ENCODE measurements around the gene RPL36A. TPM values are rescaled to one million over a fixed set of nuclear protein-coding genes. Genes with fewer than 3 reads are reported as not detected.

Gene RPL36A
- total RNA-seq, 1 experiment from 2014 or later, result 377 TPM

DNA sequence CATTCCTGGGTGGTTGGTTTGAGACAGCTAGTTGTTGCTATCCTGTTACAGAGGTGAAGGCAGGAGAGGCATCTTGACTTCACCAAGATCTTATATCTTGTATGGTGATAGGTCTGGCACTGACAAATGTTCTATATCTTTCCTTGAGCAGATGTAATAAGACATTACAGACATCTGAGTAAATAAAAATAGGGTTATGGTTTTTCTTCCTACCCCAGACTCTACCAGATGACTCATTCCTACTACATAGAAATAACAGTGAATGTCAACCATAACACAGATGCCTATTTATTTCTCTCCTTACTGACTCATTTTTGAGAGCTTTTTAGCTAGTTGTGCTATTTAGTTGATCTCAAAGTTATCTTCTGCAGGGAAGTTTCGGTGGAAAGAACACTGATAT, 39.1 kb downstream of the RPL36A start:
- H3K4me1 Mint-ChIP-seq (ENCODE audit: low read depth, unreplicated experiment), result no peaks in the 10 kb centered on the region
- no peaks in the 10 kb centered on the region for H3K9me3 Mint-ChIP-seq (ENCODE audit: unreplicated experiment)
- H3K36me3 Mint-ChIP-seq (ENCODE audit: insufficient read depth, unreplicated experiment), result no peaks in the 10 kb centered on the region
- no peak for DNase-seq
- H3K27ac Mint-ChIP-seq (ENCODE audit: unreplicated experiment), result no peak overlapping the region
- Histone ChIP-seq H3K9me3 (no peaks in the 10 kb centered on the region), H3K36me3 (ENCODE audit: control insufficient read depth, insufficient read depth, low read length) (no peaks in the 10 kb centered on the region), H3K27me3 (replicated peaks; ENCODE audit: control insufficient read depth, insufficient read depth, low read length) (no peaks in the 10 kb centered on the region), H3K4me3 (ENCODE audit: low read depth, low read length) (no peak overlapping the region), H3K4me1 (no peaks in the 10 kb centered on the region)
- no TSS peak for BruUV-seq (replicated peaks)
- no peak overlapping the region for H3K4me3 Mint-ChIP-seq (ENCODE audit: unreplicated experiment)
- POLR2A ChIA-PET, result no interaction called here
- intact Hi-C loops (cut with micrococcal nuclease; ENCODE audit: unreplicated experiment), result no loop called here
- CTCF ChIA-PET, result no interaction called here
- H3K27me3 Mint-ChIP-seq (ENCODE audit: insufficient read depth, unreplicated experiment), result no peaks in the 10 kb centered on the region
- TF ChIP-seq, protein P1, sequence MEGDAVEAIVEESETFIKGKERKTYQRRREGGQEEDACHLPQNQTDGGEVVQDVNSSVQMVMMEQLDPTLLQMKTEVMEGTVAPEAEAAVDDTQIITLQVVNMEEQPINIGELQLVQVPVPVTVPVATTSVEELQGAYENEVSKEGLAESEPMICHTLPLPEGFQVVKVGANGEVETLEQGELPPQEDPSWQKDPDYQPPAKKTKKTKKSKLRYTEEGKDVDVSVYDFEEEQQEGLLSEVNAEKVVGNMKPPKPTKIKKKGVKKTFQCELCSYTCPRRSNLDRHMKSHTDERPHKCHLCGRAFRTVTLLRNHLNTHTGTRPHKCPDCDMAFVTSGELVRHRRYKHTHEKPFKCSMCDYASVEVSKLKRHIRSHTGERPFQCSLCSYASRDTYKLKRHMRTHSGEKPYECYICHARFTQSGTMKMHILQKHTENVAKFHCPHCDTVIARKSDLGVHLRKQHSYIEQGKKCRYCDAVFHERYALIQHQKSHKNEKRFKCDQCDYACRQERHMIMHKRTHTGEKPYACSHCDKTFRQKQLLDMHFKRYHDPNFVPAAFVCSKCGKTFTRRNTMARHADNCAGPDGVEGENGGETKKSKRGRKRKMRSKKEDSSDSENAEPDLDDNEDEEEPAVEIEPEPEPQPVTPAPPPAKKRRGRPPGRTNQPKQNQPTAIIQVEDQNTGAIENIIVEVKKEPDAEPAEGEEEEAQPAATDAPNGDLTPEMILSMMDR (IDR thresholded peaks at IDR 0.05; ENCODE audit: insufficient read depth in 1 of 2, low read depth in 1 of 2, low read length in 1 of 2, severe bottlenecking in 1 of 2, unreplicated experiment in 1 of 2), result no peak

DNA sequence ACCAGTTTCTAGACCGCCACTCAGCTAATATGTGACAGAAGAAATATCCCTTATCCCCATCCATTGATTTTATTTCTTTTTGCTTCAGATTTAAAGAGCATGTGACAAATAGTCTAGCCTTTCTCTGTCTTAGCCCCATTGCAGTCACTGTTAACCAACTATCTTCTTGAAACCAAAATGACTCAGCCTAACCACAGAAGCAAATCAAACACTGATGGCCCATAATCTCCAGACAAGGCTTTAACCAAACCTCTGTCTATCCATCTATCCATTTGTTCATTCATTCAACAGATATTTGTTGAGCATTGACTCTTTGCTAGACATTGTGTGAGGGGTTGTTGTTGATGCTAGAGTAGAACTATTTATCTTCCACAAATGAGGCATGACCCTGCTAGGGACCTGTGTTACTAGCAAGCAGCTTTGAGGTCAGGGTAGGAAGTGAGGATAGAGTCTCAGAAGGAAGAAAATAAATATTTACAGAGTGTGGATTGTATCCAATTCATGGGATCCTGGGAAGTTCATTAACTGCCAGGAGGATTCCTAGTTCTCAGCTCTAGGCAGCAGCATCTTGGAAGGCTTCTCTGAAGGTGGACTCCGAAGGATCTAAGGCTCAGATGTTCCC, 39.8 kb downstream of the RPL36A start:
- Mint-ChIP-seq H3K27ac (ENCODE audit: unreplicated experiment) (no peak overlapping the region), H3K27me3 (ENCODE audit: insufficient read depth, unreplicated experiment) (no peaks in the 10 kb centered on the region), H3K36me3 (ENCODE audit: insufficient read depth, unreplicated experiment) (no peaks in the 10 kb centered on the region), H3K4me1 (ENCODE audit: low read depth, unreplicated experiment) (no peaks in the 10 kb centered on the region), H3K9me3 (ENCODE audit: unreplicated experiment) (no peaks in the 10 kb centered on the region), H3K4me3 (ENCODE audit: unreplicated experiment) (no peak overlapping the region)
- H3K4me3 ChIP-seq (ENCODE audit: low read depth, low read length), result no peak overlapping the region
- DNase-seq, result no peak
- intact Hi-C loops (cut with micrococcal nuclease; ENCODE audit: unreplicated experiment), result no loop called here
- no peaks in the 10 kb centered on the region for H3K4me1 ChIP-seq
- BruUV-seq (replicated peaks), result no TSS peak
- TF ChIP-seq, protein P1 (IDR thresholded peaks at IDR 0.05; ENCODE audit: insufficient read depth in 1 of 2, low read depth in 1 of 2, low read length in 1 of 2, severe bottlenecking in 1 of 2, unreplicated experiment in 1 of 2), result no peak
- ChIA-PET POLR2A (no interaction called here), CTCF (no interaction called here)
- H3K9me3 ChIP-seq, result no peaks in the 10 kb centered on the region
- H3K36me3 ChIP-seq (ENCODE audit: control insufficient read depth, insufficient read depth, low read length), result no peaks in the 10 kb centered on the region
- H3K27me3 ChIP-seq (replicated peaks; ENCODE audit: control insufficient read depth, insufficient read depth, low read length), result no peaks in the 10 kb centered on the region

DNA sequence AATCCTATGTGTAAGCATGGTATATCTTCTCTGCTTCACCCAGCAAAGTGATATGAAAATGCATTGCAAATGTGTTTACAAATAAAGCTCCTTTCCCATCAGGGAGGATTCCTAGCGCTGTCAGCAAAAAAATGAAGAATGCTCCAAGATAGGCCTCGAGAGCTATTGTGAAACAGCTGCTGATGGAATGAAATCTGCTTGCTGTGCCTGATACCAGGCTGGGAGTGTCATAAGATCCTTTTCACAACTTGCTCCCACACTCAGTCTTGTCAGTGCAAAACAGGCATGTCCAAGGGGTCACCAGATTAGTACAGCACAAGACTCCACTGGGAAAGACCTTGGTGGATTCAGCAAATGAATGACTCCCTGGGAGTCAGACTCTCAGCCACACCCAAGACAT, 51.3 kb downstream of the RPL36A start:
- H3K27me3 ChIP-seq (replicated peaks; ENCODE audit: control insufficient read depth, insufficient read depth, low read length), result no peaks in the 10 kb centered on the region
- no peaks in the 10 kb centered on the region for H3K36me3 Mint-ChIP-seq (ENCODE audit: insufficient read depth, unreplicated experiment)
- BruUV-seq (replicated peaks), result no TSS peak
- no peaks in the 10 kb centered on the region for H3K4me1 ChIP-seq
- no peaks in the 10 kb centered on the region for H3K4me1 Mint-ChIP-seq (ENCODE audit: low read depth, unreplicated experiment)
- no peak overlapping the region for H3K4me3 ChIP-seq (ENCODE audit: low read depth, low read length)
- TF ChIP-seq, protein P1 (IDR thresholded peaks at IDR 0.05; ENCODE audit: insufficient read depth in 1 of 2, low read depth in 1 of 2, low read length in 1 of 2, severe bottlenecking in 1 of 2, unreplicated experiment in 1 of 2), result no peak
- DNase-seq, result no peak
- CTCF ChIA-PET, result no interaction called here
- no peaks in the 10 kb centered on the region for H3K36me3 ChIP-seq (ENCODE audit: control insufficient read depth, insufficient read depth, low read length)
- H3K27ac Mint-ChIP-seq (ENCODE audit: unreplicated experiment), result no peak overlapping the region
- POLR2A ChIA-PET, result no interaction called here
- no peaks in the 10 kb centered on the region for H3K9me3 ChIP-seq
- H3K27me3 Mint-ChIP-seq (ENCODE audit: insufficient read depth, unreplicated experiment), result no peaks in the 10 kb centered on the region
- intact Hi-C loops (cut with micrococcal nuclease; ENCODE audit: unreplicated experiment), result no loop called here
- no peak overlapping the region for H3K4me3 Mint-ChIP-seq (ENCODE audit: unreplicated experiment)
- H3K9me3 Mint-ChIP-seq (ENCODE audit: unreplicated experiment), result no peaks in the 10 kb centered on the region

Other genes with a start within 250 kb of the RPL36A start
- gene DRP2, start 171.2 kb upstream of the RPL36A start, total RNA-seq (2022), result 0.09 and 0.14 TPM in 2 replicates
- not detected in 2 replicates for gene TAF7L, start 99.7 kb upstream of the RPL36A start, total RNA-seq (2022)
- 21.6 and 23.3 TPM in 2 replicates for gene TIMM8A, start 42.3 kb upstream of the RPL36A start, total RNA-seq (2022)
- not detected in 2 replicates for gene BTK, start 4.8 kb upstream of the RPL36A start, total RNA-seq (2022)
- gene GLA, start 16.9 kb downstream of the RPL36A start, total RNA-seq (2022), result 46.0 and 53.2 TPM in 2 replicates
- 46.1 TPM in 2 replicates for gene HNRNPH2, start 17.2 kb downstream of the RPL36A start, total RNA-seq (2022)
- 3.2 and 5.0 TPM in 2 replicates for gene ARMCX4, start 94.4 kb downstream of the RPL36A start, total RNA-seq (2022)
- gene ARMCX1, start 159.5 kb downstream of the RPL36A start, total RNA-seq (2022), result not detected in 2 replicates
- 25.8 and 27.4 TPM in 2 replicates for gene ARMCX6, start 227.0 kb downstream of the RPL36A start, total RNA-seq (2022)
- gene ARMCX3, start 232.1 kb downstream of the RPL36A start, total RNA-seq (2022), result 31.0 and 33.5 TPM in 2 replicates

Data from Caco-2 (cell line).